Non-pigmented ciliary epithelial cell (primary cell): ENCODE measurements around the gene KCNIP2.
A peak's percentile ranks its signal among the peaks of the same experiment; 100 is the strongest.

Experiments
- DNase-seq: peaks from one replicate; pipeline ENCODE4 v3.0.0-alpha.2; 2010; ENCODE audit warnings: low read depth

Gene KCNIP2

GRCh38 chr10:101851411-101852116, 8.0 kb upstream of the KCNIP2 start:
- DNase-seq, result no peak

- DNase-seq, result no peak
Observed at GRCh38 chr10:101850749-101851148, 7.1 kb upstream of the KCNIP2 start.

GRCh38 chr10:101848894-101849351, 5.3 kb upstream of the KCNIP2 start:
- no peak for DNase-seq

GRCh38 chr10:101848408-101848807, 4.8 kb upstream of the KCNIP2 start:
- DNase-seq, result no peak

- no peak for DNase-seq
Observed at GRCh38 chr10:101845893-101846292, 2.3 kb upstream of the KCNIP2 start.

GRCh38 chr10:101841826-101842225, 1.8 kb downstream of the KCNIP2 start:
- DNase-seq, result no peak

- no peak for DNase-seq
Observed at GRCh38 chr10:101840741-101841453, 2.7 kb downstream of the KCNIP2 start.

GRCh38 chr10:101840102-101840684, 3.4 kb downstream of the KCNIP2 start:
- DNase-seq, result no peak

GRCh38 chr10:101839416-101840063, 4.1 kb downstream of the KCNIP2 start:
- no peak for DNase-seq

GRCh38 chr10:101839002-101839401, 4.6 kb downstream of the KCNIP2 start:
- DNase-seq, result no peak

- no peak for DNase-seq
Observed at GRCh38 chr10:101838416-101838970, 5.1 kb downstream of the KCNIP2 start.

- no peak for DNase-seq
Observed at GRCh38 chr10:101837748-101838147, 5.9 kb downstream of the KCNIP2 start.

- no peak for DNase-seq
Observed at GRCh38 chr10:101835362-101835761, 8.2 kb downstream of the KCNIP2 start.

GRCh38 chr10:101834341-101834740, 9.3 kb downstream of the KCNIP2 start:
- DNase-seq, result no peak

GRCh38 chr10:101833466-101833865, 10.1 kb downstream of the KCNIP2 start:
- no peak for DNase-seq

- no peak for DNase-seq
Observed at GRCh38 chr10:101832325-101832771, 11.3 kb downstream of the KCNIP2 start.

- no peak for DNase-seq
Observed at GRCh38 chr10:101831169-101831811, 12.3 kb downstream of the KCNIP2 start.

GRCh38 chr10:101830322-101831168, 13.1 kb downstream of the KCNIP2 start:
- peak; percentile 60 for DNase-seq

GRCh38 chr10:101829561-101830315, 13.9 kb downstream of the KCNIP2 start:
- no peak for DNase-seq
